Mesendoderm (in vitro differentiated cells): ENCODE data around the gene MYH10.

Source experiments
- DNase-seq: peaks from one replicate; pipeline ENCODE4 v3.0.0; 2013
- H2AK5ac ChIP-seq: 2 replicates; pipeline ENCODE4 v1.6.1; 2013; ENCODE audit warnings: low read length, inconsistent platforms
- H2BK120ac ChIP-seq: 2 replicates; pipeline ENCODE4 v1.6.1; 2013; ENCODE audit warnings: low read depth, mild to moderate bottlenecking, low read length, moderate library complexity, mixed read lengths
- H2BK15ac ChIP-seq: replicated peaks from 2 replicates; pipeline ENCODE4 v1.6.1; 2013; ENCODE audit warnings: low read depth, mild to moderate bottlenecking, moderate library complexity
- H2BK5ac ChIP-seq: 2 replicates; pipeline ENCODE4 v1.6.1; 2013; ENCODE audit warnings: low read length, inconsistent platforms
- H3K18ac ChIP-seq: 2 replicates; pipeline ENCODE4 v1.6.1; 2013; ENCODE audit warnings: mild to moderate bottlenecking, low read length, mixed read lengths
- H3K23ac ChIP-seq: one replicate; pipeline ENCODE4 v1.6.1; 2013; ENCODE audit warnings: low read length
- H3K27ac ChIP-seq: 2 replicates; pipeline ENCODE4 v1.5.1; 2013; ENCODE audit warnings: low read depth, mild to moderate bottlenecking, inconsistent platforms, low read length, moderate library complexity
- H3K27me3 ChIP-seq: 2 replicates; pipeline ENCODE4 v1.6.1; 2013; ENCODE audit warnings: low read length, control low read depth, mild to moderate bottlenecking, inconsistent platforms; ENCODE audit not compliant: insufficient read depth, poor library complexity
- H3K36me3 ChIP-seq: 2 replicates; pipeline ENCODE4 v1.6.1; 2013; ENCODE audit warnings: low read length, inconsistent platforms; ENCODE audit not compliant: control insufficient read depth, insufficient read depth
- H3K4ac ChIP-seq: one replicate; pipeline ENCODE4 v1.6.1; 2013; ENCODE audit warnings: low read depth, mild to moderate bottlenecking, low read length, moderate library complexity
- H3K4me1 ChIP-seq: 2 replicates; pipeline ENCODE4 v1.6.1; 2013; ENCODE audit warnings: low read depth, low read length, inconsistent platforms; ENCODE audit not compliant: control insufficient read depth
- H3K4me2 ChIP-seq: 2 replicates; pipeline ENCODE4 v1.6.1; 2013; ENCODE audit warnings: low read length
- H3K4me3 ChIP-seq: 2 replicates; pipeline ENCODE4 v1.5.1; 2013; ENCODE audit warnings: mild to moderate bottlenecking, low read length
- H3K56ac ChIP-seq: one replicate; pipeline ENCODE4 v1.6.1; 2013; ENCODE audit warnings: low read length
- H3K79me1 ChIP-seq: 2 replicates; pipeline ENCODE4 v1.6.1; 2013; ENCODE audit warnings: low read length, inconsistent platforms
- H3K79me2 ChIP-seq: 2 replicates; pipeline ENCODE4 v1.6.1; 2013; ENCODE audit warnings: mild to moderate bottlenecking, low read length; ENCODE audit not compliant: control insufficient read depth, insufficient read depth
- H3K9ac ChIP-seq: 2 replicates; pipeline ENCODE4 v1.6.1; 2013; ENCODE audit warnings: low read length, inconsistent platforms
- H4K5ac ChIP-seq: one replicate; pipeline ENCODE4 v1.6.1; 2013; ENCODE audit warnings: low read length
- H4K8ac ChIP-seq: one replicate; pipeline ENCODE4 v1.6.1; 2013; ENCODE audit warnings: low read depth, mild to moderate bottlenecking, control low read depth, low read length, moderate library complexity
- WGBS: extraction: QIAGEN DNeasy Blood & Tissue Kit; methylation state at CpG from one replicate; pipeline ENCODE4 v1.1.7; 2013; ENCODE audit warnings: low lambda C conversion rate, missing lambda C conversion rate; ENCODE audit not compliant: insufficient coverage; ENCODE audit errors: extremely low coverage; 5-methylcytosine and 5-hydroxymethylcytosine counted together

The MYH10 gene

GRCh38 chr17:8630802-8631553 is 453 bp upstream of the MYH10 start:
- peak overlapping the region; percentile 83 for H3K9ac ChIP-seq
- H3K56ac ChIP-seq, result peak overlapping the region; percentile 95
- peak overlapping the region; percentile 56 for H3K18ac ChIP-seq
- peaks cover 36% of the 10 kb centered on the region for H3K79me2 ChIP-seq
- no peaks in the 10 kb centered on the region for H3K27me3 ChIP-seq
- peak overlapping the region; percentile 69 for H3K4me2 ChIP-seq
- no peak overlapping the region for H3K4ac ChIP-seq
- H2BK120ac ChIP-seq, result no peak overlapping the region
- DNase-seq, result peak; percentile 100
- WGBS, result no CpG with 5 or more reads among the region's 85 CpGs
- H2BK15ac ChIP-seq, result no peak overlapping the region
- H2AK5ac ChIP-seq, result no peak overlapping the region
- peaks cover 7% of the 10 kb centered on the region for H3K79me1 ChIP-seq
- peak overlapping the region; percentile 97 for H3K27ac ChIP-seq
- no peak overlapping the region for H3K23ac ChIP-seq
- no peak overlapping the region for H4K5ac ChIP-seq
- H3K4me1 ChIP-seq, result peaks cover 12% of the 10 kb centered on the region
- H3K36me3 ChIP-seq, result no peaks in the 10 kb centered on the region
- no peak overlapping the region for H4K8ac ChIP-seq
- H3K4me3 ChIP-seq, result peak overlapping the region; percentile 71
- H2BK5ac ChIP-seq, result no peak overlapping the region

GRCh38 chr17:8629371-8630226 is 926 bp downstream of the MYH10 start:
- Histone ChIP-seq H3K4ac (peak overlapping the region; percentile 74), H2BK120ac (no peak overlapping the region), H3K79me1 (peaks cover 7% of the 10 kb centered on the region), H3K4me2 (peak overlapping the region; percentile 59), H2BK15ac (no peak overlapping the region), H3K4me1 (peaks cover 12% of the 10 kb centered on the region), H3K27ac (peak overlapping the region; percentile 94), H4K8ac (peak overlapping the region; percentile 29), H4K5ac (no peak overlapping the region), H2BK5ac (peak overlapping the region; percentile 72), H3K4me3 (peak overlapping the region; percentile 95), H3K27me3 (no peaks in the 10 kb centered on the region), H3K23ac (peak overlapping the region; percentile 39), H2AK5ac (no peak overlapping the region), H3K36me3 (no peaks in the 10 kb centered on the region), H3K56ac (peak overlapping the region; percentile 97), H3K9ac (peak overlapping the region; percentile 96), H3K18ac (peak overlapping the region; percentile 71), H3K79me2 (peaks cover 46% of the 10 kb centered on the region)
- WGBS, result no CpG with 5 or more reads among the region's 76 CpGs
- DNase-seq, result peak; percentile 81

DNA sequence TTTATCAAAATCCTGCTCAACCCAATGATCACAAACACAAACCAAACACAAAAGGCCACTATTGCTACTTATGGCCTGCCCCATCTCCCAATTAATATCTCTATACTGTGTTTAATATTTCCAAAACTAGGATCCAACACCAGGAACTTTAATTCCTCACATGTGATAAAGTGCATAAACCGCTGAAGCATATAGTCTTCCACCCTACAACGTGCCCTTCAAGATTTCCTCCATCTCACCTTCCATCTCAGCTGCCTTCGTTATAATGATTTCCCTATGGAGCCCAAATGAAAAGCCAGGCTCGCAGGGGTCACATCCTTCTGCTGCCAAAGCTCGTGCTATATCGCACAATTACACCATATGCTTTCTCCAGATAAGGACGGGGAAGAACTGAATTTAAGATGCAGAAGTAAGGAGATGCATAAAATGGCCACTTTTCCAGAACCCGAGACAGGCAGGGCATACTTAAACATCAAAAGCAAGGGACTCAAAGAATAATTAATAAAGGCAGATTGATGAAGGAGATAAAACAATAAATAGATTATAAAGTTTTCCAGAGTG is 1.8 kb downstream of the MYH10 start:
- Histone ChIP-seq H3K79me1 (peaks cover 13% of the 10 kb centered on the region), H4K8ac (no peak overlapping the region), H3K4ac (no peak overlapping the region), H3K23ac (no peak overlapping the region), H3K4me3 (peak overlapping the region; percentile 45), H2AK5ac (peak overlapping the region; percentile 36), H3K36me3 (no peaks in the 10 kb centered on the region), H2BK15ac (no peak overlapping the region), H3K56ac (peak overlapping the region; percentile 75), H3K9ac (peak overlapping the region; percentile 75), H3K79me2 (peaks cover 55% of the 10 kb centered on the region), H3K4me1 (peaks cover 12% of the 10 kb centered on the region), H2BK120ac (no peak overlapping the region), H3K4me2 (peak overlapping the region; percentile 98), H2BK5ac (peak overlapping the region; percentile 30), H3K27ac (no peak overlapping the region), H3K18ac (no peak overlapping the region), H4K5ac (no peak overlapping the region), H3K27me3 (no peaks in the 10 kb centered on the region)
- no CpG with 5 or more reads among the region's 8 CpGs for WGBS
- DNase-seq, result peak; percentile 45

- H3K4me3 ChIP-seq, result no peak overlapping the region
- H3K4me2 ChIP-seq, result peak overlapping the region; percentile 98
- H3K9ac ChIP-seq, result peak overlapping the region; percentile 75
- H3K23ac ChIP-seq, result no peak overlapping the region
- no peak overlapping the region for H3K27ac ChIP-seq
- H2BK120ac ChIP-seq, result no peak overlapping the region
- no peak for DNase-seq
- peaks cover 13% of the 10 kb centered on the region for H3K79me1 ChIP-seq
- H3K56ac ChIP-seq, result peak overlapping the region; percentile 75
- H3K4ac ChIP-seq, result no peak overlapping the region
- no CpG with 5 or more reads among the region's 2 CpGs for WGBS
- H3K27me3 ChIP-seq, result no peaks in the 10 kb centered on the region
- H3K4me1 ChIP-seq, result peaks cover 12% of the 10 kb centered on the region
- no peak overlapping the region for H2BK5ac ChIP-seq
- H2BK15ac ChIP-seq, result no peak overlapping the region
- H3K36me3 ChIP-seq, result no peaks in the 10 kb centered on the region
- peaks cover 59% of the 10 kb centered on the region for H3K79me2 ChIP-seq
- H4K5ac ChIP-seq, result no peak overlapping the region
- no peak overlapping the region for H3K18ac ChIP-seq
- no peak overlapping the region for H4K8ac ChIP-seq
- no peak overlapping the region for H2AK5ac ChIP-seq
These were observed 2.4 kb downstream of the MYH10 start for GRCh38 chr17:8628172-8628571.

DNA sequence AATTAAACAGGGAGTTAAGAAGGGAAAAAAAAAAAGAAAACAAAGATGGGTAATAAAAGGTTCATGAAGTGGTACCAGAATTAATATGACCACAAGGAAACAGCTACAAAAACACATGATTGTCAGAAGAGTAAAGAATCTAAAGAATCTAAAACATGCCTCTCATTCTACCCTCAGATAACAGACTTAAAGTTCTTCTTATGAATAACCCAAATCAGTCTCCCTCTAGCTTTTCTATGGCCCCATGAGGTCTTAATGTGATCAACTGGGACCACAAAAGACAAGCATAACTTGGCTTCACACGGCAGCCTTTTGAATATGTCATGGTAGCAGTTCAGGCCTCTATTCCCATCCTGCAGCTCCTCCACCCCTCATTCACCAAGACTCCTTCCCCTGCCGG is 6.9 kb downstream of the MYH10 start:
- Histone ChIP-seq H2AK5ac (no peak overlapping the region), H3K79me1 (peaks cover 24% of the 10 kb centered on the region), H3K56ac (no peak overlapping the region), H3K36me3 (peaks cover 5% of the 10 kb centered on the region), H2BK120ac (no peak overlapping the region), H4K5ac (no peak overlapping the region), H3K4me2 (no peak overlapping the region), H3K27me3 (no peaks in the 10 kb centered on the region), H2BK15ac (no peak overlapping the region), H3K27ac (no peak overlapping the region), H3K79me2 (peaks cover 78% of the 10 kb centered on the region), H3K4ac (no peak overlapping the region), H3K18ac (no peak overlapping the region), H3K23ac (no peak overlapping the region), H4K8ac (no peak overlapping the region), H2BK5ac (no peak overlapping the region), H3K9ac (no peak overlapping the region), H3K4me1 (peaks cover 9% of the 10 kb centered on the region), H3K4me3 (no peak overlapping the region)
- WGBS, result no CpG with 5 or more reads among the region's 2 CpGs
- DNase-seq, result no peak
